GM12873 (cell line): Measurements from ENCODE around the gene GRIN2D.
A peak's percentile ranks its signal among the peaks of the same experiment; 100 is the strongest.

Experiments used
- TF ChIP-seq, protein P1 (sequence below): IDR thresholded peaks from 2 replicates; pipeline ENCODE4 v1.5.1; 2012; ENCODE audit warnings: low read depth, mild to moderate bottlenecking, moderate library complexity, low read length, control low read depth; ENCODE audit not compliant: insufficient read depth; ENCODE audit errors: missing control alignments

Gene GRIN2D

GRCh38 chr19:48386981-48387380 lies 6.5 kb upstream of the GRIN2D start:
- TF ChIP-seq, protein P1, sequence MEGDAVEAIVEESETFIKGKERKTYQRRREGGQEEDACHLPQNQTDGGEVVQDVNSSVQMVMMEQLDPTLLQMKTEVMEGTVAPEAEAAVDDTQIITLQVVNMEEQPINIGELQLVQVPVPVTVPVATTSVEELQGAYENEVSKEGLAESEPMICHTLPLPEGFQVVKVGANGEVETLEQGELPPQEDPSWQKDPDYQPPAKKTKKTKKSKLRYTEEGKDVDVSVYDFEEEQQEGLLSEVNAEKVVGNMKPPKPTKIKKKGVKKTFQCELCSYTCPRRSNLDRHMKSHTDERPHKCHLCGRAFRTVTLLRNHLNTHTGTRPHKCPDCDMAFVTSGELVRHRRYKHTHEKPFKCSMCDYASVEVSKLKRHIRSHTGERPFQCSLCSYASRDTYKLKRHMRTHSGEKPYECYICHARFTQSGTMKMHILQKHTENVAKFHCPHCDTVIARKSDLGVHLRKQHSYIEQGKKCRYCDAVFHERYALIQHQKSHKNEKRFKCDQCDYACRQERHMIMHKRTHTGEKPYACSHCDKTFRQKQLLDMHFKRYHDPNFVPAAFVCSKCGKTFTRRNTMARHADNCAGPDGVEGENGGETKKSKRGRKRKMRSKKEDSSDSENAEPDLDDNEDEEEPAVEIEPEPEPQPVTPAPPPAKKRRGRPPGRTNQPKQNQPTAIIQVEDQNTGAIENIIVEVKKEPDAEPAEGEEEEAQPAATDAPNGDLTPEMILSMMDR, result no peak

GRCh38 chr19:48390188-48391099 lies 3.0 kb upstream of the GRIN2D start:
- TF ChIP-seq, protein P1, result peak; percentile 56

DNA sequence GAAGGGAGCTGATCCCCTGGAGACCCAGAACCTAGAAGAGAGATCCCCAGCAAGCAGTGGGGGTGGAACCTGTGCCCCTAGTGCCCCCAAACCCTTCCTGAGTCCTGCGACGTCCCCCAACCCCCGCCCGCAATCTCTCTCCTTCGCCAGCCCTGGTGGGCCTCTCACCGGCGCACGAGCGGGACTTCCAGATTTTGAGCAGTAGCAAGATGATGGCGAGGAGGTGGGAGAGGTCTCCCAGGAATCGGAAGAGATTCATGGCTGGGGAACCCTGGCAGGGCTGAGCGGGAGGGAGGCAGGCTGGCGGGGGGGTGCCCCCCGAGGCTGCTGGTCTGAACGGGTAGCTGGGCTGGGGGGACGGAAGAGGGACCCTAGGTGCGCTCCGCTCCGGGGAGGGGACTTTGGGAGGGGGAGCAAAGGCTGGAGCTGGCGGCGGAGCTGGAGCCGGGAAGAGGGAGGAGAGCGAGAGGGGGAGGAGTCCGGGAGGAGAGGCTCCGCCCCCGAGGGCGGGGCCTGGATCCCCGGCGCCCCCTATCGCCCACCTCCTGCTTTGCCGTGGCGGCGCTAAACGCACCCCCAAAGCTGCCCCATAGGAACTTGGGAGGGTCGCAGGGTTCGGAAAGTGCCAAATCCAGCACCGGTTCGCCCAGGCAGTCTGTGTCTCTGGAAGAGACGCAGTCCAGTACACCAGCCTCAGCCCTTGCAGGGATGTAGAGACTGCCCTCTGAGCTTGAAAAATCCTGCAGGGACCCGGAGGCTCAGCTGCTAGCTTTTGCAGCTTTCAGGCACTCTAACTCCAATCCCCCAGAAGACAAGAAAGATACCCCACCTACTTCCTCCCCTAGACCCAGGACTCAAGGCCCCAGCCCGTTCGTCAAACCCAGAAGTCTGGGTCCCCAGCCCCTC lies 2.1 kb upstream of the GRIN2D start, which contains the start of gene KDELR1:
Gene KDELR1 (minus strand): TSS at position 452 of the 906 bp plus-strand sequence. CDS start 193 bp downstream, at position 259.
- TF ChIP-seq, protein P1, result peak; percentile 98

GRCh38 chr19:48392860-48393558 lies 459 bp upstream of the GRIN2D start:
- TF ChIP-seq, protein P1, result no peak

GRCh38 chr19:48394331-48395169 lies 1.1 kb downstream of the GRIN2D start:
- TF ChIP-seq, protein P1, result no peak

DNA sequence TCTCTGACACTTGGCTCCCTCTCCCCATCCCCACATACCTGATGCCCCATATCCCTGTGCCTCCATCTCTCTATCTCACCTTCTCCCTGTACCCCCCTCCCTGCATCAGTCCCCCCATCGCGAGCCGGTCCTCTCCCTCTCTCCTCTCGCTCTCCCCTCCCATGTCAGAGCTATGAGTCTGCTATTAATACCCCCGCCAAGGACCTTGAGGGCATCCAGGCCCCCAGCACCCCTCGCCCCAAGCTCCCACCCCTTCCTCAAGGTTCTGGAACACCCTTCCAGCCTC lies 1.6 kb downstream of the GRIN2D start:
- TF ChIP-seq, protein P1, result no peak
